Gastrocnemius medialis (tissue), 4 donors: ENCODE measurements around the gene SHANK1. TPM values are rescaled to one million over a fixed set of nuclear protein-coding genes. Genes with fewer than 3 reads are reported as not detected.

Experiments used
- ATAC-seq, 2 donors: fragments of 150-250 bp; one replicate each; pipeline ENCODE4 v1.9.1; 2016
- DNase-seq, 2 donors: peaks; one replicate each; pipeline ENCODE4 v3.0.0-alpha.2; 2019
- H3K27ac ChIP-seq, 4 donors: fragments of 200-600 bp; sonication (generic); 1 replicate in 1 of 4; 2 replicates in 3 of 4; pipeline ENCODE4 v1.5.1; 2016 to 2018; ENCODE audit warnings: mild to moderate bottlenecking in 2 of 4, moderate library complexity in 1 of 4
- H3K27me3 ChIP-seq, 3 donors: fragments of 200-600 bp; sonication (generic) in 2 of 3; 1 replicate in 1 of 3; 2 replicates in 2 of 3; pipeline versions ENCODE4 v1.5.1 to v1.6.0; 2016 to 2019; ENCODE audit warnings: mild to moderate bottlenecking in 1 of 3, moderate library complexity in 1 of 3
- H3K36me3 ChIP-seq, 2 donors: fragments of 200-600 bp; sonication (generic) in 1 of 2; one replicate each; pipeline ENCODE4 v1.5.1; 2017 to 2018
- H3K4me1 ChIP-seq, 2 donors: fragments of 200-600 bp; sonication (generic) in 1 of 2; one replicate each; pipeline ENCODE4 v1.5.1; 2016 to 2017; ENCODE audit warnings: mild to moderate bottlenecking in 2 of 2
- H3K4me3 ChIP-seq, 4 donors: fragments of 200-600 bp; sonication (generic) in 3 of 4; 1 replicate in 1 of 4; 2 replicates in 3 of 4; pipeline ENCODE4 v1.5.1; 2016 to 2019; ENCODE audit warnings: mild to moderate bottlenecking in 2 of 4
- H3K9me3 ChIP-seq, 3 donors: fragments of 200-600 bp; sonication (generic) in 2 of 3; 1 replicate in 1 of 3; 2 replicates in 2 of 3; pipeline ENCODE4 v1.5.1; 2016 to 2019
- CTCF ChIP-seq, 5 experiments: fragments of 450-650 bp in 3 of 5; fragments of 200-600 bp in 2 of 5; sonication (generic) in 2 of 5; IDR thresholded peaks in 4 of 5; conservative IDR thresholded peaks in 1 of 5; 1 replicate in 4 of 5; 2 replicates in 1 of 5; pipeline ENCODE4 v1.5.1; 2016 to 2019; ENCODE audit warnings: antibody characterized with exemption in 5 of 5, mild to moderate bottlenecking in 3 of 5, moderate library complexity in 3 of 5
- POLR2A ChIP-seq, 2 donors: fragments of 450-650 bp; IDR thresholded peaks; one replicate each; pipeline ENCODE4 v1.6.1; 2017; ENCODE audit warnings: antibody characterized with exemption in 2 of 2, mild to moderate bottlenecking in 2 of 2, moderate library complexity in 2 of 2
- in situ Hi-C, 4 donors: fragments of 200-750 bp; cut with MboI; loops; one replicate each; pipeline versions ENCODE4 v1.15.0 to v1.8.0; 2017; ENCODE audit warnings: low sequenced_read_pairs in 4 of 4
- intact Hi-C: fragments of 100-400 bp; cut with DNase I; formaldehyde crosslinking; loops from one replicate; pipeline ENCODE4 v1.15.1; 2023; ENCODE audit warnings: low total_unique reads
- total RNA-seq, 4 donors: library from RNA; depleted of rRNA; stranded (reverse); fragments of >200 nt; gene quantifications; one replicate each; pipeline versions ENCODE4 v1.1.0 to v1.2.3, GENCODE V29; 2016

SHANK1 gene
- total RNA-seq, 4 donors from 2014 or later: 0.68 TPM; not detected in 3

GRCh38 chr19:50629194-50629593 lies 90.4 kb downstream of the SHANK1 start:
- intact Hi-C loops: no loop called here
- TF ChIP-seq POLR2A (IDR thresholded peaks at IDR 0.05) (no peak), CTCF (IDR thresholded peaks at IDR 0.05 in 4 of 5, conservative IDR thresholded peaks at IDR 0.05 in 1 of 5) (no peak)
- H3K27me3 ChIP-seq: peaks cover 0 to 9% (median 0%) of the 10 kb centered on the region in 3 donors

GRCh38 chr19:50628551-50628950 lies 91.1 kb downstream of the SHANK1 start:
- no peak for TF ChIP-seq CTCF (IDR thresholded peaks at IDR 0.05 in 4 of 5, conservative IDR thresholded peaks at IDR 0.05 in 1 of 5)
- no peaks in the 10 kb centered on the region for H3K36me3 ChIP-seq
- peaks cover 0 to 1% (median 0%) of the 10 kb centered on the region in 3 donors for H3K9me3 ChIP-seq
- intact Hi-C loops (no loop called here), in situ Hi-C loops (loop anchor here in 1 of 4 donors (25.0 kb wide), 1 partner anchor 541 kb away; no protein-coding TSS in a partner anchor)
- no peak for DNase-seq
- no peaks in the 10 kb centered on the region for H3K4me1 ChIP-seq
- no peak overlapping the region for H3K27ac ChIP-seq
- ATAC-seq: no peak
- no peak overlapping the region for H3K4me3 ChIP-seq
- peaks cover 0 to 3% (median 0%) of the 10 kb centered on the region in 3 donors for H3K27me3 ChIP-seq

More at GRCh38 chr19:50629194-50629593, 90.4 kb downstream of the SHANK1 start:
- H3K4me3 ChIP-seq: no peak overlapping the region
- no peak overlapping the region for H3K27ac ChIP-seq
- no peaks in the 10 kb centered on the region for H3K36me3 ChIP-seq
- in situ Hi-C loops: loop anchor here in 1 of 4 donors (25.0 kb wide), 1 partner anchor 542 kb away; no protein-coding TSS in a partner anchor
- ATAC-seq (no peak), DNase-seq (no peak)
- H3K4me1 ChIP-seq: no peaks in the 10 kb centered on the region
- peaks cover 0 to 8% (median 0%) of the 10 kb centered on the region in 3 donors for H3K9me3 ChIP-seq

GRCh38 chr19:50628146-50628545 lies 91.5 kb downstream of the SHANK1 start:
- peaks cover 0 to 3% (median 0%) of the 10 kb centered on the region in 3 donors for H3K27me3 ChIP-seq
- intact Hi-C loops: no loop called here
- DNase-seq (no peak), ATAC-seq (no peak)
- no peaks in the 10 kb centered on the region for H3K36me3 ChIP-seq
- no peaks in the 10 kb centered on the region for H3K9me3 ChIP-seq
- in situ Hi-C loops: loop anchor here in 1 of 4 donors (25.0 kb wide), 1 partner anchor 541 kb away; no protein-coding TSS in a partner anchor
- TF ChIP-seq CTCF (IDR thresholded peaks at IDR 0.05 in 4 of 5, conservative IDR thresholded peaks at IDR 0.05 in 1 of 5) (no peak), POLR2A (IDR thresholded peaks at IDR 0.05) (no peak)
- H3K27ac ChIP-seq: no peak overlapping the region
- no peak overlapping the region for H3K4me3 ChIP-seq
- H3K4me1 ChIP-seq: no peaks in the 10 kb centered on the region

- Histone ChIP-seq H3K9me3 (no peaks in the 10 kb centered on the region), H3K27ac (no peak overlapping the region), H3K27me3 (peaks cover 0 to 3% (median 0%) of the 10 kb centered on the region in 3 donors), H3K4me3 (no peak overlapping the region), H3K36me3 (no peaks in the 10 kb centered on the region), H3K4me1 (no peaks in the 10 kb centered on the region)
- DNase-seq (no peak), ATAC-seq (no peak)
- intact Hi-C loops: no loop called here
- TF ChIP-seq POLR2A (IDR thresholded peaks at IDR 0.05) (no peak), CTCF (IDR thresholded peaks at IDR 0.05 in 4 of 5, conservative IDR thresholded peaks at IDR 0.05 in 1 of 5) (no peak)
- in situ Hi-C loops: loop anchor here in 1 of 4 donors (25.0 kb wide), 1 partner anchor 539 kb away; no protein-coding TSS in a partner anchor
Observed at GRCh38 chr19:50626795-50627194, 92.8 kb downstream of the SHANK1 start.

- no peak overlapping the region for H3K27ac ChIP-seq
- H3K27me3 ChIP-seq: no peaks in the 10 kb centered on the region
- H3K36me3 ChIP-seq: no peaks in the 10 kb centered on the region
- no peaks in the 10 kb centered on the region for H3K4me1 ChIP-seq
- in situ Hi-C loops: loop anchor here in 1 of 4 donors (25.0 kb wide), 1 partner anchor 539 kb away; no protein-coding TSS in a partner anchor
- ATAC-seq: no peak
- no peak overlapping the region for H3K4me3 ChIP-seq
- H3K9me3 ChIP-seq: no peaks in the 10 kb centered on the region
- intact Hi-C loops: no loop called here
- TF ChIP-seq CTCF (IDR thresholded peaks at IDR 0.05 in 4 of 5, conservative IDR thresholded peaks at IDR 0.05 in 1 of 5) (no peak), POLR2A (IDR thresholded peaks at IDR 0.05) (no peak)
- DNase-seq: no peak
Observed at GRCh38 chr19:50626011-50626410, 93.6 kb downstream of the SHANK1 start.
